ENCODE data around the gene CERS6.

CERS6 gene

DNA sequence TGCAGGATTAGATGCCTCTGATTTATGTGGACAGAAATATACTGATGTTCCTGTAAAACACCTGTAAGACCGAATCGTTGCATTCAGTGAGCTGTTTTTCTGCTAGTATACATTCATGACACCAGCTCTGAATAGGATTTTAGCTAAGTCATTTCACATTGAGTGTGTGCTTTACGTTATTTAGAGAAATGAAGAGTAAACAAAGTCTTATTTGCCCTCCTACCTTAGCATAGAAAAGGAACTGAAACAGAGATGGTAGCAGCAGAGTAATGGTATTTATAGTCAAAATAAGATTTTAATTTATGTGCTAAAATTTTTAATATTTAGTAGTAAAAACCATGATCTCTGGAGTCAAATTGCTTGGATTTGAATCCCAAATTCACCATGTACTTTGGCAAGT is 168.0 kb downstream of the CERS6 start:
- Histone ChIP-seq H3K27ac (ENCODE audit: insufficient read depth in 1 of 2, low read depth in 1 of 2, low read length in 2 of 2, poor library complexity in 1 of 2, severe bottlenecking in 2 of 2) (no peak overlapping the region), H3K27me3 (replicated peaks in 2 of 5; ENCODE audit: control insufficient read depth in 4 of 5, insufficient read depth in 5 of 5, low read length in 4 of 5) (no peaks in the 10 kb centered on the region), H3K4me1 (ENCODE audit: control extremely low read depth in 1 of 4, control insufficient read depth in 4 of 4, insufficient read depth in 4 of 4, low read length in 3 of 4) (peaks cover 10 to 27% (median 21%) of the 10 kb centered on the region in 4 experiments), H3K4me3 (ENCODE audit: control insufficient read depth in 1 of 7, extremely low read depth in 1 of 7, insufficient read depth in 4 of 7, low read depth in 2 of 7, low read length in 6 of 7) (no peak overlapping the region), H3K36me3 (ENCODE audit: control insufficient read depth in 4 of 4, insufficient read depth in 4 of 4, low read length in 3 of 4) (no peaks in the 10 kb centered on the region), H3K9me3 (ENCODE audit: control extremely low read depth in 1 of 5, control insufficient read depth in 4 of 5, insufficient read depth in 2 of 5, low read depth in 1 of 5, low read length in 4 of 5) (no peaks in the 10 kb centered on the region)
- WGBS (ENCODE audit: insufficient coverage), result 94% methylated on average over 2 of the region's 3 CpGs
- no peak for DNase-seq
- POLR2A ChIA-PET, result interaction anchor here (0.6 kb wide), 1 partner anchor 9 kb away, joined by 3 read pairs; no protein-coding TSS in a partner anchor
- CTCF ChIA-PET, result interaction anchor here (1.0 kb wide), 1 partner anchor 275 kb away, joined by 3 read pairs; no protein-coding TSS in a partner anchor

DNA sequence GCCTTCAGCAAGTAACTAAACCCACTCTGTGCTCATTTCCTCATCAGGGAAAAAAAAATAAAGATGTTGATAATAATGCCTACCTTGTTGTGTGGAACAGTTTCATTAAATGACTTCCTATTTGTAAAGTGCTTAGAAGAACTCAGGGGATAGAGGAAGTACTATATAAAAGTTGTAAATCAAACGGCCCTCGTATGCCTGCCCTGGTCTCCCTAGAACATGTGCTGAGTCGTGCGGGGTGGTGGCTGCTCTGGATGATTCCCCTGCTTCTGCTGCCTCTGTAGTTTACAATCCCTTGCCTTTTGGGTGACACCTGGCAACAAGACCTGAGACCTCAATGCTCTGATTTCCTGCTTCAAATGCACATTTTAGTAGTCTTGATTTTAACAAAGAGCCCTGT is 170.0 kb downstream of the CERS6 start:
- Histone ChIP-seq H3K9me3 (ENCODE audit: control extremely low read depth in 1 of 5, control insufficient read depth in 4 of 5, insufficient read depth in 2 of 5, low read depth in 1 of 5, low read length in 4 of 5) (no peaks in the 10 kb centered on the region), H3K27me3 (replicated peaks in 2 of 5; ENCODE audit: control insufficient read depth in 4 of 5, insufficient read depth in 5 of 5, low read length in 4 of 5) (no peaks in the 10 kb centered on the region), H3K36me3 (ENCODE audit: control insufficient read depth in 4 of 4, insufficient read depth in 4 of 4, low read length in 3 of 4) (no peaks in the 10 kb centered on the region), H3K27ac (ENCODE audit: insufficient read depth in 1 of 2, low read depth in 1 of 2, low read length in 2 of 2, poor library complexity in 1 of 2, severe bottlenecking in 2 of 2) (no peak overlapping the region), H3K4me3 (ENCODE audit: control insufficient read depth in 1 of 7, extremely low read depth in 1 of 7, insufficient read depth in 4 of 7, low read depth in 2 of 7, low read length in 6 of 7) (no peak overlapping the region), H3K4me1 (ENCODE audit: control extremely low read depth in 1 of 4, control insufficient read depth in 4 of 4, insufficient read depth in 4 of 4, low read length in 3 of 4) (peaks cover 10 to 27% (median 21%) of the 10 kb centered on the region in 4 experiments)
- POLR2A ChIA-PET, result no interaction called here
- CTCF ChIA-PET, result interaction anchor here (1.1 to 1.6 kb wide), 2 partner anchors 75 to 132 kb away, joined by 3 read pairs; no protein-coding TSS in a partner anchor
- 2% methylated on average over 4 of the region's 4 CpGs for WGBS (ENCODE audit: insufficient coverage)
- DNase-seq, result peak; percentile 39 to 90 (median 82)

DNA sequence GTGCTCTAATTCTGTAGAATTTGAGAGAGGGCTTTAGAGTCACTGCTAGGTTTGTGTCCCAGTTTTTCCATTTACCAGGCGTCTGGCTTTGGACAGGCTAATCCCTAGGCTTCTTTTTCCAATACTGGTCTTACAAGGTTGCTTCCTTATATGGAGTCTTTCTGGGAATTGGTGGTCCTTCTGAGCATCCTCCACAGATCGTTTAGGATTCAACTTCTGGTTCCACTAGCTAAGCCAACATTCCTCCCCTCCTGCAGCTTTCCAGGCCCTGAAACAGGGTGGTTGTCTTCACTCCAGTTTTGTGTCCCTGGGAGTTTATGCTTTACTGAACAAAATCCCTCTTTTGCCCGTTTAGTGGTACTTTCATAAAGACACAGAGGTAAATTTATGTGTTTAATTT is 170.6 kb downstream of the CERS6 start:
- Histone ChIP-seq H3K27ac (ENCODE audit: insufficient read depth in 1 of 2, low read depth in 1 of 2, low read length in 2 of 2, poor library complexity in 1 of 2, severe bottlenecking in 2 of 2) (no peak overlapping the region), H3K36me3 (ENCODE audit: control insufficient read depth in 4 of 4, insufficient read depth in 4 of 4, low read length in 3 of 4) (no peaks in the 10 kb centered on the region), H3K4me1 (ENCODE audit: control extremely low read depth in 1 of 4, control insufficient read depth in 4 of 4, insufficient read depth in 4 of 4, low read length in 3 of 4) (peaks cover 10 to 27% (median 21%) of the 10 kb centered on the region in 4 experiments), H3K9me3 (ENCODE audit: control extremely low read depth in 1 of 5, control insufficient read depth in 4 of 5, insufficient read depth in 2 of 5, low read depth in 1 of 5, low read length in 4 of 5) (no peaks in the 10 kb centered on the region), H3K27me3 (replicated peaks in 2 of 5; ENCODE audit: control insufficient read depth in 4 of 5, insufficient read depth in 5 of 5, low read length in 4 of 5) (no peaks in the 10 kb centered on the region), H3K4me3 (ENCODE audit: control insufficient read depth in 1 of 7, extremely low read depth in 1 of 7, insufficient read depth in 4 of 7, low read depth in 2 of 7, low read length in 6 of 7) (no peak overlapping the region)
- WGBS (ENCODE audit: insufficient coverage), result no CpG with 5 or more reads among the region's 3 CpGs
- ChIA-PET POLR2A (no interaction called here), CTCF (interaction anchor here (1.6 kb wide), 1 partner anchor 75 kb away, joined by 3 read pairs; no protein-coding TSS in a partner anchor)
- no peak for DNase-seq

DNA sequence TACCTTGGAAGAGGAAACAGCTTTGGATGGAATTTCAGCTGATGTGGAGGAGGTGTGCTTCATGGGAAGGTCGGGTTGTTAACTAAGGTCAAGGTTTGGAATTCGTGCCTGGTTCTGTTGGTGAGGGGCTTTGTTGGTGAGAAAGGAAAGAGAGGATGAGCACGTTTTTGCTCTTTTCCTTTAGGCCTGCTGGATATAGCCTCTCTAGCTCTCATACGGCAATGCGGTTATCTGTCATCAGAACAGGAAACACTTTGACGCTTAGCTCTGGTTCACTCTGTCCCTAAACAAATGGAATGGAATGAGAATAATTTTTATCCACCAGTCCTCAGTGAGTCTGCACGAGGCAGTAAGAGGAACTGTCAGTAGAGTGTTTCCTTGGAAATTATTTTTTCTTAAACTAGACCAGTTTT is 176.6 kb downstream of the CERS6 start:
- Histone ChIP-seq H3K4me3 (ENCODE audit: control insufficient read depth in 1 of 7, extremely low read depth in 1 of 7, insufficient read depth in 4 of 7, low read depth in 2 of 7, low read length in 6 of 7) (peak overlapping the region in 3 of 7 experiments; percentile 26 to 54 (median 53)), H3K27me3 (replicated peaks in 2 of 5; ENCODE audit: control insufficient read depth in 4 of 5, insufficient read depth in 5 of 5, low read length in 4 of 5) (no peaks in the 10 kb centered on the region), H3K9me3 (ENCODE audit: control extremely low read depth in 1 of 5, control insufficient read depth in 4 of 5, insufficient read depth in 2 of 5, low read depth in 1 of 5, low read length in 4 of 5) (no peaks in the 10 kb centered on the region), H3K4me1 (ENCODE audit: control extremely low read depth in 1 of 4, control insufficient read depth in 4 of 4, insufficient read depth in 4 of 4, low read length in 3 of 4) (peaks cover 24 to 49% (median 32%) of the 10 kb centered on the region in 4 experiments), H3K36me3 (ENCODE audit: control insufficient read depth in 4 of 4, insufficient read depth in 4 of 4, low read length in 3 of 4) (no peaks in the 10 kb centered on the region), H3K27ac (ENCODE audit: insufficient read depth in 1 of 2, low read depth in 1 of 2, low read length in 2 of 2, poor library complexity in 1 of 2, severe bottlenecking in 2 of 2) (peak overlapping the region; percentile 25 to 73)
- POLR2A ChIA-PET, result no interaction called here
- DNase-seq, result peak; percentile 64 to 92 (median 81)
- CTCF ChIA-PET, result interaction anchor here (0.9 to 1.2 kb wide), 3 partner anchors 10 to 206 kb away, joined by 3 to 4 read pairs (median 3); no protein-coding TSS in a partner anchor
- WGBS (ENCODE audit: insufficient coverage), result 0% methylated on average over 3 of the region's 7 CpGs

DNA sequence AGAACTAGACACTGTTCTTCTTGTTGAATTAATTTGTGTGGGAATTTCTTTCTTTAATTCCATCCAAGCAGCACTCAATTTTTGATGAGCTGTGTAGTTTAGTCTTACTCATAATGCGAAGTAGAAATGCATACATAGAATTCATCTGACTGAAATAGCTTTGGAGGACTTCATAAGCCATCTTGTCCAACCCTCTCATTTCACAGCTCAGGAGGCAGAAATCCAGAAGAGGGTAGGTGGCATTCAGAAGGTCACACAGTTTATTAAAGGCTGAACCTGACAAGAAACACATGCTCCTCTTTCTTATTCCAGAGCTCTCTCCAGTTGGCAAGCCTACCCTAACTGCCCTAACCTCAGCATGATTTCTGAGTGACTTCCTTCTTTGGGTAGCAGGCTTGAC is 177.1 kb downstream of the CERS6 start:
- peaks cover 23 to 45% (median 31%) of the 10 kb centered on the region in 4 experiments for H3K4me1 ChIP-seq (ENCODE audit: control extremely low read depth in 1 of 4, control insufficient read depth in 4 of 4, insufficient read depth in 4 of 4, low read length in 3 of 4)
- H3K27me3 ChIP-seq (replicated peaks in 2 of 5; ENCODE audit: control insufficient read depth in 4 of 5, insufficient read depth in 5 of 5, low read length in 4 of 5), result no peaks in the 10 kb centered on the region
- no peaks in the 10 kb centered on the region for H3K36me3 ChIP-seq (ENCODE audit: control insufficient read depth in 4 of 4, insufficient read depth in 4 of 4, low read length in 3 of 4)
- DNase-seq, result peak in 1 of 3 donors; percentile 49
- H3K4me3 ChIP-seq (ENCODE audit: control insufficient read depth in 1 of 7, extremely low read depth in 1 of 7, insufficient read depth in 4 of 7, low read depth in 2 of 7, low read length in 6 of 7), result peak overlapping the region in 2 of 7 experiments; percentile 53 to 54
- ChIA-PET CTCF (interaction anchor here (0.9 to 2.7 kb wide), 4 partner anchors 10 to 206 kb away, joined by 3 to 8 read pairs (median 4); no protein-coding TSS in a partner anchor), POLR2A (no interaction called here)
- no peaks in the 10 kb centered on the region for H3K9me3 ChIP-seq (ENCODE audit: control extremely low read depth in 1 of 5, control insufficient read depth in 4 of 5, insufficient read depth in 2 of 5, low read depth in 1 of 5, low read length in 4 of 5)
- no CpG with 5 or more reads among the region's 1 CpG for WGBS (ENCODE audit: insufficient coverage)
- H3K27ac ChIP-seq (ENCODE audit: insufficient read depth in 1 of 2, low read depth in 1 of 2, low read length in 2 of 2, poor library complexity in 1 of 2, severe bottlenecking in 2 of 2), result peak overlapping the region; percentile 25 to 73

DNA sequence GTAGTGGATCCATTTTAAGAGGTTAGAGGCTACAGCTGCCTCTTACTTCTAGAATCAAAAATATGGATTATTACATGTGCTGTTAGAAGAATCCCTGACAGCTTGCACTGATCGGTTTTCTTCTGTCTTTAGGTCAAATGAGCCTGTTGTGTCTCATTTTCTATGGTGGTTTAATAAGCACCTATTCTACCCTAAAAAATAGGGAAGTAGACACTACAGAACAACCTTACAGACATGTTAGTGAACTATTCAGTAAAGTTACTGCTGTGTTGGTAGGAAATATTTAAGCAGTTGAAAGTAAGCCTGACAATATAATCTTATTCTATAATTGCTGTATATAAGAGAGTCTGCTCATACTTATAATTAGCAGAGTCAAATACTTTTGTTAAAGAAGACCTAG is 177.8 kb downstream of the CERS6 start:
- POLR2A ChIA-PET, result no interaction called here
- no CpG with 5 or more reads among the region's 1 CpG for WGBS (ENCODE audit: insufficient coverage)
- DNase-seq, result peak in 1 of 3 donors; percentile 33
- Histone ChIP-seq H3K36me3 (ENCODE audit: control insufficient read depth in 4 of 4, insufficient read depth in 4 of 4, low read length in 3 of 4) (no peaks in the 10 kb centered on the region), H3K27me3 (replicated peaks in 2 of 5; ENCODE audit: control insufficient read depth in 4 of 5, insufficient read depth in 5 of 5, low read length in 4 of 5) (no peaks in the 10 kb centered on the region), H3K27ac (ENCODE audit: insufficient read depth in 1 of 2, low read depth in 1 of 2, low read length in 2 of 2, poor library complexity in 1 of 2, severe bottlenecking in 2 of 2) (no peak overlapping the region), H3K4me3 (ENCODE audit: control insufficient read depth in 1 of 7, extremely low read depth in 1 of 7, insufficient read depth in 4 of 7, low read depth in 2 of 7, low read length in 6 of 7) (no peak overlapping the region), H3K4me1 (ENCODE audit: control extremely low read depth in 1 of 4, control insufficient read depth in 4 of 4, insufficient read depth in 4 of 4, low read length in 3 of 4) (peaks cover 23 to 48% (median 31%) of the 10 kb centered on the region in 4 experiments), H3K9me3 (ENCODE audit: control extremely low read depth in 1 of 5, control insufficient read depth in 4 of 5, insufficient read depth in 2 of 5, low read depth in 1 of 5, low read length in 4 of 5) (no peaks in the 10 kb centered on the region)
- CTCF ChIA-PET, result interaction anchor here (1.2 to 2.7 kb wide), 2 partner anchors 9 to 11 kb away, joined by 4 to 8 read pairs; no protein-coding TSS in a partner anchor

DNA sequence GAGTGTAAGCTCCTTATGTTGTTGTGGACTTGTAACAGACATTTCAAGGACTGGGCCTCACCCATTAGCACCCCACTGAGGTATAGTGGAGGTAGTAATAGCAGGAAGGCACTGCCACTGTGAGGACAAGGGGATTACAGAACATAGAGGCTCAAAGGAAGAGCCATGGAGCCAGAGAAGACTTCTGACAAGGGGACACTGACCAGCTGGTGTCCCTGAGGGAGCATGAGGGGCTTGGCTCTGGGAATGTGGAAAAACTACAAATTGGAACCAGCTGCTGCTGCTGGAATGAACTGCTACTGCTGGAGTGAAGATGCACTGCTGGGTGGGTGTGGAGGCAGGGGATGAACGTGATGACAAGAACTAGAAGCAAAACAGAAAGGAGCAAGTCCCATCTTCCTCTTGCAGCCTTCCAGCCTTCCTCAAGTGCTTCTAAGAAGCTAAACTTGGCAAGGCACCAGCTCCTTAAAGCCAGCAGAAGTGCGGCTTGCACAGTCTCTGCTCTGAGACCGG is 179.0 kb downstream of the CERS6 start:
- Histone ChIP-seq H3K4me3 (ENCODE audit: control insufficient read depth in 1 of 7, extremely low read depth in 1 of 7, insufficient read depth in 4 of 7, low read depth in 2 of 7, low read length in 6 of 7) (peak overlapping the region in 4 of 7 experiments; percentile 24 to 46 (median 43)), H3K9me3 (ENCODE audit: control extremely low read depth in 1 of 5, control insufficient read depth in 4 of 5, insufficient read depth in 2 of 5, low read depth in 1 of 5, low read length in 4 of 5) (no peaks in the 10 kb centered on the region), H3K4me1 (ENCODE audit: control extremely low read depth in 1 of 4, control insufficient read depth in 4 of 4, insufficient read depth in 4 of 4, low read length in 3 of 4) (peaks cover 24 to 59% (median 38%) of the 10 kb centered on the region in 4 experiments), H3K36me3 (ENCODE audit: control insufficient read depth in 4 of 4, insufficient read depth in 4 of 4, low read length in 3 of 4) (no peaks in the 10 kb centered on the region), H3K27me3 (replicated peaks in 2 of 5; ENCODE audit: control insufficient read depth in 4 of 5, insufficient read depth in 5 of 5, low read length in 4 of 5) (no peaks in the 10 kb centered on the region), H3K27ac (ENCODE audit: insufficient read depth in 1 of 2, low read depth in 1 of 2, low read length in 2 of 2, poor library complexity in 1 of 2, severe bottlenecking in 2 of 2) (peak overlapping the region in 1 of 2 experiments; percentile 39)
- peak; percentile 38 to 74 (median 68) for DNase-seq
- ChIA-PET POLR2A (no interaction called here), CTCF (interaction anchor here (0.5 to 2.7 kb wide), 6 partner anchors 8 to 80 kb away, joined by 3 to 8 read pairs (median 4); no protein-coding TSS in a partner anchor)
- WGBS (ENCODE audit: insufficient coverage), result 0% methylated on average over 1 of the region's 3 CpGs

Measured in common myeloid progenitor, CD34-positive (primary cell).